ENCODE data around the gene PDLIM1. TPM values are rescaled to one million over a fixed set of nuclear protein-coding genes. Genes with fewer than 3 reads are reported as not detected.
A peak's percentile ranks its signal among the peaks of the same experiment; 100 is the strongest.

PDLIM1 gene
- total and polyA plus RNA-seq, 9 of the 15 experiments (the other 6 are each of a cell fraction or from before 2014, with no cell fraction given): 19.8 to 164 (median 39.1) TPM

- no peaks in the 10 kb centered on the region for H3K27me3 ChIP-seq (ENCODE audit: control insufficient read depth in 2 of 2, insufficient read depth in 2 of 2, low read length in 2 of 2)
- peaks cover 40 to 47% of the 10 kb centered on the region in 2 experiments for H3K4me1 ChIP-seq (replicated peaks in 1 of 2; ENCODE audit: control insufficient read depth in 2 of 2, insufficient read depth in 2 of 2, low read length in 2 of 2)
- H3K27ac ChIP-seq (ENCODE audit: extremely low read depth, low read depth, low read length): peak overlapping the region; percentile 63; the same call in 1 of the 3 replicates
- intact Hi-C loops (cut with micrococcal nuclease) (no loop called here), in situ Hi-C loops (cut with MboI) (no loop called here)
- H4K20me1 ChIP-seq (replicated peaks; ENCODE audit: control insufficient read depth, insufficient read depth, low read length): peaks cover 6% of the 10 kb centered on the region; the same call in 1 of the 2 replicates
- DNase-seq (ENCODE audit: extremely low read depth in 1 of 4, low spot score in 3 of 4) (no peak), FAIRE-seq (peak; percentile 49), ATAC-seq (no peak)
- POLR2A ChIA-PET: interaction anchor here (1.0 kb wide), 1 partner anchor 27 kb away, joined by 3 read pairs; no protein-coding TSS in a partner anchor
- H3K4me2 ChIP-seq (ENCODE audit: insufficient read depth, low read length): peak overlapping the region; percentile 60
- peaks cover 11% of the 10 kb centered on the region; the same call in 2 of the 3 replicates for H3K36me3 ChIP-seq (ENCODE audit: control insufficient read depth, insufficient read depth, low read length)
- WGBS (ENCODE audit: insufficient coverage, low coverage, missing lambda C conversion rate): 44% methylated on average over 14 of the region's 19 CpGs
- CTCF ChIA-PET (ENCODE audit: low intra/inter-chr PET ratio): interaction anchor here (0.6 to 0.7 kb wide), 2 partner anchors 43 to 298 kb away, joined by 3 read pairs; no protein-coding TSS in a partner anchor
- peak overlapping the region; percentile 50 to 87 for H3K9ac ChIP-seq (ENCODE audit: insufficient read depth in 1 of 2, low read depth in 2 of 2, low read length in 2 of 2)
- no peaks in the 10 kb centered on the region for H3K9me1 ChIP-seq (ENCODE audit: control insufficient read depth, insufficient read depth, low read length)
- peak overlapping the region; percentile 69 for H2AFZ ChIP-seq (ENCODE audit: low read depth, low read length)
- no TSS peak for BruUV-seq (replicated peaks)
- H3K4me3 ChIP-seq: peak overlapping the region; percentile 88
- peaks cover 43% of the 10 kb centered on the region for H3K79me2 ChIP-seq (ENCODE audit: control insufficient read depth, insufficient read depth, low read length)
- H3K9me3 ChIP-seq (replicated peaks; ENCODE audit: control insufficient read depth, insufficient read depth, low read depth, low read length): no peaks in the 10 kb centered on the region
- TF ChIP-seq ERF (CRISPR knock-in tag; IDR thresholded peaks at IDR 0.05) (0 out of 2 replicates have a peak, but pooled peaks have one; percentile 24), ADNP (tag; IDR thresholded peaks at IDR 0.05) (peak; percentile 98), PRMT5 (CRISPR knock-in tag; IDR thresholded peaks at IDR 0.05) (no peak), RCOR1 (IDR thresholded peaks at IDR 0.05; ENCODE audit: borderline replicate concordance in 1 of 2, low read depth in 2 of 2, low read length in 2 of 2) (peak; percentile 63 to 84; a peak in 3 of 4 replicates), KDM1A (IDR thresholded peaks at IDR 0.05) (peak; percentile 90 to 97), STAG1 (CRISPR knock-in tag; IDR thresholded peaks at IDR 0.05; ENCODE audit: borderline replicate concordance) (no peak), CHD4 (IDR thresholded peaks at IDR 0.05; ENCODE audit: insufficient read depth, insufficient replicate concordance, low read depth, low read length, poor library complexity, severe bottlenecking) (peak; percentile 98), HDAC2 (IDR thresholded peaks at IDR 0.05) (peak; percentile 97), HDGF (IDR thresholded peaks at IDR 0.05) (peak; percentile 74; the same call in 1 of the 2 replicates), PHB2 (IDR thresholded peaks at IDR 0.05; ENCODE audit: low read depth) (no peak), RBM25 (IDR thresholded peaks at IDR 0.05; ENCODE audit: low read depth, low read length, severe bottlenecking) (peak; percentile 93), ZNF589 (CRISPR knock-in tag; IDR thresholded peaks at IDR 0.05; ENCODE audit: low read depth) (no peak), FOSL1 (tag; conservative IDR thresholded peaks at IDR 0.05) (0 out of 2 replicates have a peak, but pooled peaks have one; percentile 8), HMBOX1 (IDR thresholded peaks at IDR 0.05) (no peak), DEAF1 (CRISPR knock-in tag; IDR thresholded peaks at IDR 0.05) (no peak), ZNF408 (CRISPR knock-in tag; IDR thresholded peaks at IDR 0.05; ENCODE audit: low read depth) (no peak), SMARCA5 (IDR thresholded peaks at IDR 0.05) (peak; percentile 85), CBX1 (IDR thresholded peaks at IDR 0.05; ENCODE audit: low read depth) (peak; percentile 66; the same call in 1 of the 2 replicates), NBN (IDR thresholded peaks at IDR 0.05; ENCODE audit: low read depth) (0 out of 2 replicates have a peak, but pooled peaks have one; percentile 22)
Observed at GRCh38 chr10:95291365-95292039, 699 bp upstream of the PDLIM1 start.

Data from K562 (cell line).